ENCODE data around the gene ANKS1B.
A peak's percentile ranks its signal among the peaks of the same experiment; 100 is the strongest.

ANKS1B gene

GRCh38 chr12:99235381-99235780 is 749.4 kb downstream of the ANKS1B start:
- DNase-seq (ENCODE audit: low read depth in 1 of 2, low spot score in 1 of 2) = peak; percentile 11 to 50
- in situ Hi-C loops (cut with HindIII; ENCODE audit: low pct_unique_long_range_greater_than_20kb, low sequenced_read_pairs) = no loop called here
- no peak for TF ChIP-seq JUND (IDR thresholded peaks at IDR 0.05; ENCODE audit: low read depth)

GRCh38 chr12:99234702-99235101 is 750.0 kb downstream of the ANKS1B start:
- in situ Hi-C loops (cut with HindIII; ENCODE audit: low pct_unique_long_range_greater_than_20kb, low sequenced_read_pairs) = no loop called here
- no peak for TF ChIP-seq JUND (IDR thresholded peaks at IDR 0.05; ENCODE audit: low read depth)
- no peak for DNase-seq (ENCODE audit: low read depth in 1 of 2, low spot score in 1 of 2)

- TF ChIP-seq JUND (IDR thresholded peaks at IDR 0.05; ENCODE audit: low read depth) = no peak
- in situ Hi-C loops (cut with HindIII; ENCODE audit: low pct_unique_long_range_greater_than_20kb, low sequenced_read_pairs) = no loop called here
These were observed 752.4 kb downstream of the ANKS1B start for GRCh38 chr12:99232324-99232723.

GRCh38 chr12:99231031-99231430 is 753.7 kb downstream of the ANKS1B start:
- DNase-seq (ENCODE audit: low read depth in 1 of 2, low spot score in 1 of 2) = no peak
- in situ Hi-C loops (cut with HindIII; ENCODE audit: low pct_unique_long_range_greater_than_20kb, low sequenced_read_pairs) = no loop called here
- TF ChIP-seq JUND (IDR thresholded peaks at IDR 0.05; ENCODE audit: low read depth) = no peak

More at GRCh38 chr12:99232324-99232723, 752.4 kb downstream of the ANKS1B start:
- no peak for DNase-seq (ENCODE audit: low read depth in 1 of 2, low spot score in 1 of 2)

GRCh38 chr12:99224237-99224636 is 760.5 kb downstream of the ANKS1B start:
- no peak for TF ChIP-seq JUND (IDR thresholded peaks at IDR 0.05; ENCODE audit: low read depth)
- no peak for DNase-seq (ENCODE audit: low read depth in 1 of 2, low spot score in 1 of 2)
- in situ Hi-C loops (cut with HindIII; ENCODE audit: low pct_unique_long_range_greater_than_20kb, low sequenced_read_pairs) = no loop called here

GRCh38 chr12:99223579-99223978 is 761.2 kb downstream of the ANKS1B start:
- no peak for TF ChIP-seq JUND (IDR thresholded peaks at IDR 0.05; ENCODE audit: low read depth)
- in situ Hi-C loops (cut with HindIII; ENCODE audit: low pct_unique_long_range_greater_than_20kb, low sequenced_read_pairs) = no loop called here
- no peak for DNase-seq (ENCODE audit: low read depth in 1 of 2, low spot score in 1 of 2)

- in situ Hi-C loops (cut with HindIII; ENCODE audit: low pct_unique_long_range_greater_than_20kb, low sequenced_read_pairs) = no loop called here
- TF ChIP-seq JUND (IDR thresholded peaks at IDR 0.05; ENCODE audit: low read depth) = no peak
These were observed 771.7 kb downstream of the ANKS1B start for GRCh38 chr12:99213047-99213446.

GRCh38 chr12:99212275-99212674 is 772.5 kb downstream of the ANKS1B start:
- in situ Hi-C loops (cut with HindIII; ENCODE audit: low pct_unique_long_range_greater_than_20kb, low sequenced_read_pairs) = no loop called here
- no peak for TF ChIP-seq JUND (IDR thresholded peaks at IDR 0.05; ENCODE audit: low read depth)
- no peak for DNase-seq (ENCODE audit: low read depth in 1 of 2, low spot score in 1 of 2)

More at GRCh38 chr12:99213047-99213446, 771.7 kb downstream of the ANKS1B start:
- no peak for DNase-seq (ENCODE audit: low read depth in 1 of 2, low spot score in 1 of 2)

- TF ChIP-seq JUND (IDR thresholded peaks at IDR 0.05; ENCODE audit: low read depth) = no peak
- in situ Hi-C loops (cut with HindIII; ENCODE audit: low pct_unique_long_range_greater_than_20kb, low sequenced_read_pairs) = no loop called here
- no peak for DNase-seq (ENCODE audit: low read depth in 1 of 2, low spot score in 1 of 2)
These were observed 779.6 kb downstream of the ANKS1B start for GRCh38 chr12:99205111-99205510.

GRCh38 chr12:99201906-99202645 is 782.7 kb downstream of the ANKS1B start:
- in situ Hi-C loops (cut with HindIII; ENCODE audit: low pct_unique_long_range_greater_than_20kb, low sequenced_read_pairs) = no loop called here
- no peak for TF ChIP-seq JUND (IDR thresholded peaks at IDR 0.05; ENCODE audit: low read depth)
- no peak for DNase-seq (ENCODE audit: low read depth in 1 of 2, low spot score in 1 of 2)

- in situ Hi-C loops (cut with HindIII; ENCODE audit: low pct_unique_long_range_greater_than_20kb, low sequenced_read_pairs) = no loop called here
- no peak for DNase-seq (ENCODE audit: low read depth in 1 of 2, low spot score in 1 of 2)
- TF ChIP-seq JUND (IDR thresholded peaks at IDR 0.05; ENCODE audit: low read depth) = no peak
These were observed 783.9 kb downstream of the ANKS1B start for GRCh38 chr12:99200711-99201384.

GRCh38 chr12:99195474-99195873 is 789.3 kb downstream of the ANKS1B start:
- in situ Hi-C loops (cut with HindIII; ENCODE audit: low pct_unique_long_range_greater_than_20kb, low sequenced_read_pairs) = no loop called here
- no peak for DNase-seq (ENCODE audit: low read depth in 1 of 2, low spot score in 1 of 2)
- no peak for TF ChIP-seq JUND (IDR thresholded peaks at IDR 0.05; ENCODE audit: low read depth)

GRCh38 chr12:99192489-99192888 is 792.2 kb downstream of the ANKS1B start:
- in situ Hi-C loops (cut with HindIII; ENCODE audit: low pct_unique_long_range_greater_than_20kb, low sequenced_read_pairs) = no loop called here
- DNase-seq (ENCODE audit: low read depth in 1 of 2, low spot score in 1 of 2) = no peak
- TF ChIP-seq JUND (IDR thresholded peaks at IDR 0.05; ENCODE audit: low read depth) = no peak
